Activated naive CD4-positive, alpha-beta T cell treated with anti-CD3 and anti-CD28 coated beads for 36 hours (primary cell): ENCODE data around the gene PARP3. TPM values are rescaled to one million over a fixed set of nuclear protein-coding genes. Genes with fewer than 3 reads are reported as not detected.
"Not testable (repeated sequence)": the region's sequence is repeated elsewhere in the genome, so short reads cannot be mapped to it uniquely, and the experiment has no call there.

Experiments used
- CTCF ChIA-PET: fragments of 350-600 bp; sonication (Branson Sonifier 250); formaldehyde crosslinking; loops from one replicate; lab custom pipeline; 2021; ENCODE audit warnings: antibody characterized with exemption; lab: Charles Lee
- DNase-seq: peaks from one replicate; pipeline ENCODE4 v3.0.0-alpha.2; 2020
- H3K27ac Mint-ChIP-seq: one replicate; pipeline ENCODE4 v1.8.0; 2021; ENCODE audit warnings: mild to moderate bottlenecking, mixed read lengths
- H3K27me3 Mint-ChIP-seq: one replicate; pipeline ENCODE4 v1.8.0; 2021; ENCODE audit warnings: low read depth, mixed read lengths
- H3K36me3 Mint-ChIP-seq: one replicate; pipeline ENCODE4 v1.8.0; 2021; ENCODE audit warnings: low read depth, mixed read lengths
- H3K4me1 Mint-ChIP-seq: one replicate; pipeline ENCODE4 v1.8.0; 2021; ENCODE audit warnings: low read depth, mixed read lengths
- H3K4me3 Mint-ChIP-seq: one replicate; pipeline ENCODE4 v1.8.0; 2021; ENCODE audit warnings: mild to moderate bottlenecking, moderate library complexity, mixed read lengths
- H3K9me3 Mint-ChIP-seq: one replicate; pipeline ENCODE4 v1.8.0; 2021; ENCODE audit warnings: mixed read lengths
- intact Hi-C: fragments of 100-400 bp; cut with micrococcal nuclease; formaldehyde crosslinking; loops from one replicate; pipeline ENCODE4 v1.15.1; 2023
- total RNA-seq, 2 experiments: library from RNA; stranded (reverse); gene quantifications; one replicate each; pipeline ENCODE4 v1.2.3, GENCODE V29; 2021

Gene PARP3
- total RNA-seq, 2 experiments from 2014 or later = 10.0 to 11.1 TPM

DNA sequence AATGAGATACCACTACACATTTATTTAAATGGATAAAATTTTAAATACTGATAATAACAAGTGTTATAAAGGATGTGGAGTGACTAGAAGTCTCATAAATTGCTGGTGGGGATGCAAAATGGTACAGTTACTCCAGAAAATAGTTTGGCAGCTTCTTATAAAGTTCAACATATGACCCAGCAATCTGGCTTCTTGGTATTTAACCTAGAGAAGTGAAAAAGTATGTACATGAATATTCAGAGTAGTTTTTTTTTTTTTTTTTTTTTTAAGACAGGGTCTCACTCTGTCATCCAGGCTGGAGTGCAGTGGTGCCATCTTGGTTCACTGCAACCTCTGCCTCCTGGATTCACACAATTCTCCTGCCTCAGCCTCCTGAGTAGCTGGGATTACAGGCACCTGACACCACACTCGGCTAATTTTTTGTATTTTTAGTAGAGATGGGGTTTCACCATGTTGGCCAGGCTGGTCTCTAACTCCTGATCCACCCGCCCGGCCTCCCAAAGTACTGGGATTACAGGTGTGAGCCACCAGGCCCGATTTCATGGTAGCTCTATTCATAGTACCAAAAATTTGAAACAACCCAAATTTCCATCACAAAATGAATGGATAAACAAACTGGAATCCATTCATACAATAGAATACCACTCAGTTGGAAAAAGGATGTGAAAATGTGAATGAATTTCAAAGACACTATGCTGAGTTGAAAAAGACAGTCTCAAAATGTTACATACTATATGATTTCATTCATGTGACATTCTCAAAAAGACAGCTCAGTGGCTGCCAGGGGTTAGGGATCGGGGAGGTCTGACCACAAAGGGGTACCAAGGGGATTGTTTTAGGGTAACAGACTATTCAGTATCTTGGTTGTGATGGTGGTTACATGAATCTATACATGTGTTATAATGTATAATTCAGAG lies 14.8 kb upstream of the PARP3 start:
- Mint-ChIP-seq H3K4me3 (no peak overlapping the region), H3K36me3 (peaks cover 12% of the 10 kb centered on the region), H3K27ac (no peak overlapping the region), H3K9me3 (no peaks in the 10 kb centered on the region), H3K4me1 (no peaks in the 10 kb centered on the region), H3K27me3 (no peaks in the 10 kb centered on the region)
- no peak for DNase-seq
- CTCF ChIA-PET = interaction anchor here (1.0 kb wide), 1 partner anchor 412 kb away, joined by 3 read pairs; no protein-coding TSS in a partner anchor
- intact Hi-C loops = no loop called here

DNA sequence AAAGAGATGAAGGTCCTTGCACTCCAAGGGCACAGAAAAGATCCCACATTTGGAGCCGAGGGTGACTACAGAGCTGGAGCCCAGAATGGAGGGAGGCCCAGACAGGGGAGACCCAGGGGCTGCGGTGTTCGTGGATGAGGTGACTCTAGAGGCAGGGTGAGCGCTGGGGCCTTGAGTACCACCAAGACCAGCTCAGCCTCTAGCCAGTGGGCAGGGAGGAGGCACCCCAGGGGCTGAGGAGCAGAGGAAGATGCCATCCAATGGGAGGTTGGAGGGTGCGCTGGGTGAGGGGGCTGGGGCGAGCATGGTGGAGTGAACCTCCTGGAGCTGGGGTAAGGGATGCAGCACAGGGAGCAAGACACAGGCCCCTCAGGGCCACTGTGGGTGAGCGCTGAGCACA lies 13.7 kb upstream of the PARP3 start:
- Mint-ChIP-seq H3K27ac (no peak overlapping the region), H3K4me3 (no peak overlapping the region), H3K27me3 (no peaks in the 10 kb centered on the region), H3K9me3 (no peaks in the 10 kb centered on the region), H3K36me3 (peaks cover 13% of the 10 kb centered on the region), H3K4me1 (no peaks in the 10 kb centered on the region)
- intact Hi-C loops = no loop called here
- CTCF ChIA-PET = no interaction called here
- DNase-seq = no peak

- H3K9me3 Mint-ChIP-seq, H3K4me3 Mint-ChIP-seq, H3K27me3 Mint-ChIP-seq, CTCF ChIA-PET, intact Hi-C loops, DNase-seq, H3K4me1 Mint-ChIP-seq, H3K27ac Mint-ChIP-seq: not testable (repeated sequence)
- peaks cover 15% of the 10 kb centered on the region for H3K36me3 Mint-ChIP-seq
Observed at GRCh38 chr3:51928981-51929380, 13.2 kb upstream of the PARP3 start.

DNA sequence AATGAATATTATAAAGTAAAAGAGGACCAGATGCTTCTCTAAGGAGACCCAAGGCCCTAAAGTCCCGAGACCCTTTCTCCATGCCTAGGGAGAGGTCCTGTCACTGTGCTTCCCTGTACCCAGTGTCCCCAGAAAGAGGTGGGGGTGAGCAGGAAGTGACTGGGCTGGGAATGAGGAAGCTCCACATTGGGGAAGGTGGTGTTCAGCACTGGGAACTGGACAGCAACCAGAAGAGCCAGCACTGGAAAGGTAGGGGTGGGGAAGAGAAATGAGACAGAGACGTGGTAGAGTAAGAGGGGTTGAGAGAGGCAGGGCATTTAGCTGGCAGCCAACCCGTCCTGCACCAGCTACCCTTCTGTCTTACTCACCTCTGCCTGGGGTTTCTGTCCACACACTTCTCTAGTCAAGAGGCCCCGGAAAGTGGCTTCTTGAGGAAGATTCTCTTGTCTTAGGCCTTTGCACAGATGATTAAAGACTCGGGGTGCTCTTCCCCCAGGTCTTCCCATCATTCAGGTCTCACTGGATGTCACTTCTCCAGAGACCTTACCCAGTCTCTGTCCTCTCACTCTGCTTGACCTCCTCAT lies 12.7 kb upstream of the PARP3 start:
- H3K27ac Mint-ChIP-seq = no peak overlapping the region
- H3K36me3 Mint-ChIP-seq = peaks cover 15% of the 10 kb centered on the region
- H3K4me1 Mint-ChIP-seq = no peaks in the 10 kb centered on the region
- CTCF ChIA-PET = no interaction called here
- DNase-seq = no peak
- no peaks in the 10 kb centered on the region for H3K9me3 Mint-ChIP-seq
- H3K27me3 Mint-ChIP-seq = no peaks in the 10 kb centered on the region
- H3K4me3 Mint-ChIP-seq = no peak overlapping the region
- intact Hi-C loops = no loop called here

DNA sequence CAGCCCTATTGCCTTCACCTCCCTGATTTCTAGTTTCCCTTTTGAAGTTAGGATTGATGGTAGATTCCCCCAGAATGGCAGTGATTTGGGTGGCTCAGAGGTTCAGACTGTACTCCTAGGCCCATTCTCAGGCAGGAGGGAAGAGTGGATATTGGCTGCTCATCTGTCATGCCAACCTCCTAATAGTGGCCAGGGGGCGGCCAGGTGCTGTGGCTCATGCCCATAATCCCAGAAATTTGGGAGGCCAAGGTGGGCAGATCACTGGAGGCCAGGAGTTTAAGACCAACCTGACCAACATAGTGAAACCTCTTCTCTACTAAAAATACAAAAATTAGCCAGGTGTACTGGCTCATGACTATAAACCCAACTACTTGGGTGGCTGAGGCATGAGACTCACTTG lies 11.7 kb upstream of the PARP3 start:
- no peak for DNase-seq
- CTCF ChIA-PET = no interaction called here
- Mint-ChIP-seq H3K9me3 (no peaks in the 10 kb centered on the region), H3K36me3 (peaks cover 19% of the 10 kb centered on the region), H3K4me1 (no peaks in the 10 kb centered on the region), H3K4me3 (no peak overlapping the region), H3K27me3 (no peaks in the 10 kb centered on the region), H3K27ac (no peak overlapping the region)
- intact Hi-C loops = no loop called here

GRCh38 chr3:51931756-51932155 lies 10.4 kb upstream of the PARP3 start:
- no peak for DNase-seq
- CTCF ChIA-PET = no interaction called here
- H3K36me3 Mint-ChIP-seq = peaks cover 20% of the 10 kb centered on the region
- H3K4me3 Mint-ChIP-seq = no peak overlapping the region
- H3K9me3 Mint-ChIP-seq = no peaks in the 10 kb centered on the region
- no peaks in the 10 kb centered on the region for H3K4me1 Mint-ChIP-seq
- intact Hi-C loops = no loop called here
- H3K27ac Mint-ChIP-seq = no peak overlapping the region
- no peaks in the 10 kb centered on the region for H3K27me3 Mint-ChIP-seq

- H3K27me3 Mint-ChIP-seq = no peaks in the 10 kb centered on the region
Observed at GRCh38 chr3:51932471-51933370, 9.4 kb upstream of the PARP3 start.

GRCh38 chr3:51933471-51934138 lies 8.6 kb upstream of the PARP3 start:
- Mint-ChIP-seq H3K4me1 (peaks cover 5% of the 10 kb centered on the region), H3K9me3 (no peaks in the 10 kb centered on the region), H3K4me3 (no peak overlapping the region), H3K36me3 (peaks cover 35% of the 10 kb centered on the region), H3K27ac (no peak overlapping the region), H3K27me3 (no peaks in the 10 kb centered on the region)
- CTCF ChIA-PET = interaction anchor here (1.3 kb wide), 1 partner anchor 8 kb away, joined by 5 read pairs; the partner anchor contains the start of gene RRP9
- intact Hi-C loops = no loop called here
- DNase-seq = no peak

More at GRCh38 chr3:51932471-51933370, 9.4 kb upstream of the PARP3 start:
- peaks cover 28% of the 10 kb centered on the region for H3K36me3 Mint-ChIP-seq
- intact Hi-C loops = no loop called here
- no peak overlapping the region for H3K27ac Mint-ChIP-seq
- CTCF ChIA-PET = interaction anchor here (0.6 to 1.3 kb wide), 2 partner anchors 9 to 226 kb away, joined by 3 to 5 read pairs; partner anchors contain the start of gene RRP9
- no peaks in the 10 kb centered on the region for H3K4me1 Mint-ChIP-seq
- DNase-seq = no peak
- no peaks in the 10 kb centered on the region for H3K9me3 Mint-ChIP-seq
- H3K4me3 Mint-ChIP-seq = no peak overlapping the region

- no peak for DNase-seq
- Mint-ChIP-seq H3K27ac (no peak overlapping the region), H3K36me3 (peaks cover 40% of the 10 kb centered on the region), H3K9me3 (no peaks in the 10 kb centered on the region), H3K4me1 (peaks cover 10% of the 10 kb centered on the region), H3K27me3 (no peaks in the 10 kb centered on the region), H3K4me3 (no peak overlapping the region)
- CTCF ChIA-PET = no interaction called here
- intact Hi-C loops = no loop called here
Observed at GRCh38 chr3:51934139-51934850, 7.9 kb upstream of the PARP3 start.

DNA sequence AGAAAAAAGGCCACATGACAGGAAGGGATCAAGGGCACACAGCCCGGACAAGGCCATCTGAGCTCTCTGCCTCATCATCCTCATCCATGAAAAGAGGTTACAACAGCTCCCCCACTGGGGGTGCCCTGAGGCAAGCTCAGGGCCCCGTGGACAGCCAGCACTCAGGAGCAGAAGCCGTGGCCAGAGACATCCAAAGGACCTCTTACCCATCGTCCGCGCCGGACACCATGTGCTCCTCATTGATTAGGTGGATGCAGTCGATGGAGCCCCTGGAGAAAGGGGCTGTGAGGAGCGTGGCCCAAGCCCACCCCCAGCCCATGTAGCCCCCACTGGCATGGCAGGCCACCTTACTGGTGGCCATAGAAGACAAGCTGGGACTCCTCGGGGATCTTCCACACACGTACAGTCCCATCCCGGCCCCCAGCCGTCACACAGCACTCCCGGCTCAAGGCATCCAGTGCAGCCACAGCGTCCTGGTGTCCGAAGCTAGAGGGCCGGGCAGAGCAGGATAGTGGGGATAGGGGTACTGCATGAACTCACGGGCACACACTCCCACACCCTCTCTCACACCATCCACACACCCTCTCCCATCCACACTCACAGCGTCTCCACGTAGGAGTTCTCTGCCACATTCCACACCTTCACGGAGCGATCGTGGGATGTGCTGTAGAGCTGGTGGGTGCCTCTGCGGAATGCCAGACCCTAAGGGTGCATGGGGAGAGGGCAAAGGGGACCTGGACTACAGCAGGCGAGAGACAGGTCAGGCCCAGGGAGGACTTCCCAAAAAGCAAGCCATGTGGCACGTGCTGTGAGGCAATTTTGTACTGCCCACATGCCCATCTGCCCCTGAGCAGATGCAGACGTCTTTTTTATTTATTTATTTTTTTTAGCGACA lies 6.9 kb upstream of the PARP3 start:
- Mint-ChIP-seq H3K27ac (no peak overlapping the region), H3K9me3 (no peaks in the 10 kb centered on the region), H3K4me1 (peaks cover 18% of the 10 kb centered on the region), H3K36me3 (peaks cover 41% of the 10 kb centered on the region), H3K27me3 (no peaks in the 10 kb centered on the region), H3K4me3 (no peak overlapping the region)
- DNase-seq = no peak
- intact Hi-C loops = no loop called here
- CTCF ChIA-PET = no interaction called here
